ENCODE results near the gene RC3H1.

The RC3H1 gene

GRCh38 chr1:173887627-173888026 lies 134.5 kb downstream of the RC3H1 start:
- no peak for DNase-seq (ENCODE audit: low read depth in 1 of 2, low spot score in 1 of 2)
- in situ Hi-C loops (cut with HindIII; ENCODE audit: low pct_unique_long_range_greater_than_20kb, low sequenced_read_pairs), result no loop called here
- TF ChIP-seq JUND (IDR thresholded peaks at IDR 0.05; ENCODE audit: low read depth), result no peak

GRCh38 chr1:173886746-173887611 lies 135.2 kb downstream of the RC3H1 start:
- no peak for DNase-seq (ENCODE audit: low read depth in 1 of 2, low spot score in 1 of 2)
- no peak for TF ChIP-seq JUND (IDR thresholded peaks at IDR 0.05; ENCODE audit: low read depth)
- in situ Hi-C loops (cut with HindIII; ENCODE audit: low pct_unique_long_range_greater_than_20kb, low sequenced_read_pairs), result no loop called here

- no peak for TF ChIP-seq JUND (IDR thresholded peaks at IDR 0.05; ENCODE audit: low read depth)
Measured at GRCh38 chr1:173884701-173885100, 137.5 kb downstream of the RC3H1 start.

More at GRCh38 chr1:173884701-173885100, 137.5 kb downstream of the RC3H1 start:
- in situ Hi-C loops (cut with HindIII; ENCODE audit: low pct_unique_long_range_greater_than_20kb, low sequenced_read_pairs), result no loop called here
- DNase-seq (ENCODE audit: low read depth in 1 of 2, low spot score in 1 of 2), result no peak
